ENCODE measurements around the gene APH1A.

Gene APH1A

GRCh38 chr1:150259758-150260669 is 8.8 kb downstream of the APH1A start:
- H3K27ac ChIP-seq (ENCODE audit: low read length): no peak overlapping the region
- TF ChIP-seq EZH2phosphoT487 (IDR thresholded peaks at IDR 0.05; ENCODE audit: low read depth) (no peak), CTCF (IDR thresholded peaks at IDR 0.05; ENCODE audit: low read depth, low read length) (no peak)
- H3K36me3 ChIP-seq (replicated peaks; ENCODE audit: low read depth, low read length): peaks cover 7% of the 10 kb centered on the region
- H3K4me2 ChIP-seq (ENCODE audit: low read length): no peak overlapping the region
- H3K9me3 ChIP-seq (ENCODE audit: insufficient read depth, low read length): no peaks in the 10 kb centered on the region
- no peak overlapping the region for H2AFZ ChIP-seq (ENCODE audit: low read depth, low read length)
- no peak overlapping the region for H3K9ac ChIP-seq (ENCODE audit: low read length)
- H3K27me3 ChIP-seq (ENCODE audit: low read depth, low read length): peaks cover 39% of the 10 kb centered on the region
- H3K79me2 ChIP-seq (ENCODE audit: low read length): no peaks in the 10 kb centered on the region
- no peaks in the 10 kb centered on the region for H4K20me1 ChIP-seq (ENCODE audit: insufficient read depth, low read length)
- H3K4me3 ChIP-seq (ENCODE audit: low read length): no peak overlapping the region
- H3K4me1 ChIP-seq (ENCODE audit: low read length): peaks cover 31% of the 10 kb centered on the region

GRCh38 chr1:150259217-150259616 is 9.6 kb downstream of the APH1A start:
- no peak overlapping the region for H3K27ac ChIP-seq (ENCODE audit: low read length)
- no peaks in the 10 kb centered on the region for H4K20me1 ChIP-seq (ENCODE audit: insufficient read depth, low read length)
- H2AFZ ChIP-seq (ENCODE audit: low read depth, low read length): no peak overlapping the region
- no peaks in the 10 kb centered on the region for H3K79me2 ChIP-seq (ENCODE audit: low read length)
- no peak overlapping the region for H3K4me2 ChIP-seq (ENCODE audit: low read length)
- peaks cover 39% of the 10 kb centered on the region for H3K27me3 ChIP-seq (ENCODE audit: low read depth, low read length)
- H3K9ac ChIP-seq (ENCODE audit: low read length): no peak overlapping the region
- no peaks in the 10 kb centered on the region for H3K36me3 ChIP-seq (replicated peaks; ENCODE audit: low read depth, low read length)
- no peak overlapping the region for H3K4me3 ChIP-seq (ENCODE audit: low read length)
- TF ChIP-seq EZH2phosphoT487 (IDR thresholded peaks at IDR 0.05; ENCODE audit: low read depth) (no peak), CTCF (IDR thresholded peaks at IDR 0.05; ENCODE audit: low read depth, low read length) (no peak)
- H3K9me3 ChIP-seq (ENCODE audit: insufficient read depth, low read length): no peaks in the 10 kb centered on the region
- H3K4me1 ChIP-seq (ENCODE audit: low read length): peaks cover 31% of the 10 kb centered on the region

GRCh38 chr1:150257624-150258585 is 10.9 kb downstream of the APH1A start, which contains the start of gene CA14:
Gene CA14 (plus strand): TSS chr1:150257774. CDS start chr1:150258129, 355 bp downstream.
- Histone ChIP-seq H3K4me1 (ENCODE audit: low read length) (peaks cover 27% of the 10 kb centered on the region), H3K9me3 (ENCODE audit: insufficient read depth, low read length) (no peaks in the 10 kb centered on the region), H3K36me3 (replicated peaks; ENCODE audit: low read depth, low read length) (no peaks in the 10 kb centered on the region), H3K4me3 (ENCODE audit: low read length) (peak within 1 kb of the TSS; percentile 76), H3K27me3 (ENCODE audit: low read depth, low read length) (peaks cover 39% of the 10 kb centered on the region), H3K4me2 (ENCODE audit: low read length) (peak within 1 kb of the TSS; percentile 84), H4K20me1 (ENCODE audit: insufficient read depth, low read length) (no peaks in the 10 kb centered on the region), H3K79me2 (ENCODE audit: low read length) (no peaks in the 10 kb centered on the region), H3K9ac (ENCODE audit: low read length) (peak within 1 kb of the TSS; percentile 20; the same call in 1 of the 2 replicates), H3K27ac (ENCODE audit: low read length) (no peak within 1 kb of the TSS), H2AFZ (ENCODE audit: low read depth, low read length) (peak within 1 kb of the TSS; percentile 91; the same call in 1 of the 2 replicates)
- no peak for TF ChIP-seq CTCF (IDR thresholded peaks at IDR 0.05; ENCODE audit: low read depth, low read length)
- TF ChIP-seq EZH2phosphoT487 (IDR thresholded peaks at IDR 0.05; ENCODE audit: low read depth): peak; percentile 60; the same call in 1 of the 2 replicates
